H1 (cell line): ENCODE measurements around the gene SEZ6. TPM values are rescaled to one million over a fixed set of nuclear protein-coding genes. Genes with fewer than 3 reads are reported as not detected.
A peak's percentile ranks its signal among the peaks of the same experiment; 100 is the strongest.

Source experiments
- CTCF ChIA-PET: fragments of 300-600 bp; sonication (Branson Sonifier 250); formaldehyde crosslinking; loops from one replicate; lab custom pipeline; 2021; ENCODE audit not compliant: partially characterized antibody; lab: Charles Lee
- POLR2A ChIA-PET: fragments of 300-600 bp; sonication (Branson Sonifier 250); formaldehyde crosslinking; loops from one replicate; lab custom pipeline; 2021; ENCODE audit warnings: inconsistent platforms; ENCODE audit not compliant: partially characterized antibody; lab: Charles Lee
- DNase-seq, 2 experiments: peaks; one replicate each; pipeline versions ENCODE4 v3.0.0 to v3.0.0-alpha.2; 2010 to 2022; ENCODE audit warnings: low spot score in 2 of 2, low read depth in 1 of 2, mixed read lengths in 1 of 2
- FAIRE-seq: peaks from 2 replicates; lab custom pipeline; 2011; peaks lifted over from hg19 to GRCh38; lab: Jason Lieb, UNC
- H2AFZ ChIP-seq: 2 replicates; pipeline ENCODE4 v1.8.1; 2012; ENCODE audit warnings: low read length, inconsistent platforms
- H2AK5ac ChIP-seq: 2 replicates; pipeline ENCODE4 v1.6.1; 2013; ENCODE audit warnings: low read depth, low read length
- H2BK120ac ChIP-seq: replicated peaks from 2 replicates; pipeline ENCODE3; 2013; ENCODE audit warnings: low read depth, low read length, inconsistent platforms
- H2BK12ac ChIP-seq: 2 replicates; pipeline ENCODE4 v1.6.1; 2013; ENCODE audit warnings: low read depth, low read length
- H2BK15ac ChIP-seq: 2 replicates; pipeline ENCODE4 v1.6.1; 2013; ENCODE audit warnings: low read length
- H2BK20ac ChIP-seq: 2 replicates; pipeline ENCODE4 v1.6.1; 2013; ENCODE audit warnings: low read length
- H2BK5ac ChIP-seq: 2 replicates; pipeline ENCODE4 v1.6.1; 2013; ENCODE audit warnings: low read depth, low read length
- H3K14ac ChIP-seq: 2 replicates; pipeline ENCODE4 v1.6.1; 2013; ENCODE audit warnings: inconsistent platforms; ENCODE audit not compliant: insufficient read length
- H3K18ac ChIP-seq: 2 replicates; pipeline ENCODE4 v1.6.1; 2013; ENCODE audit warnings: low read length; ENCODE audit errors: extremely low read depth
- H3K23ac ChIP-seq: 2 replicates; pipeline ENCODE4 v1.6.1; 2013; ENCODE audit warnings: inconsistent platforms; ENCODE audit not compliant: insufficient read length
- H3K23me2 ChIP-seq: 2 replicates; pipeline ENCODE4 v1.6.1; 2013; ENCODE audit warnings: low read depth, low read length
- H3K27ac ChIP-seq: 2 replicates; pipeline ENCODE4 v1.6.1; 2011; ENCODE audit warnings: low read depth, low read length, inconsistent platforms
- H3K27me3 ChIP-seq, 4 experiments: replicated peaks in 1 of 4; 1 replicate in 1 of 4; 2 replicates in 3 of 4; pipeline versions ENCODE4 v1.6.1 to v1.8.1; 2011 to 2013; ENCODE audit warnings: low read length in 3 of 4, mild to moderate bottlenecking in 3 of 4, inconsistent platforms in 2 of 4, mixed read lengths in 2 of 4, moderate library complexity in 1 of 4; ENCODE audit not compliant: control insufficient read depth in 3 of 4, insufficient read depth in 3 of 4; ENCODE audit errors: extremely low read depth in 1 of 4
- H3K36me3 ChIP-seq, 4 experiments: 2 replicates each; pipeline versions ENCODE4 v1.6.1 to v1.8.1; 2011 to 2013; ENCODE audit warnings: mild to moderate bottlenecking in 4 of 4, low read length in 3 of 4, moderate library complexity in 2 of 4, control low read depth in 1 of 4, inconsistent platforms in 1 of 4; ENCODE audit not compliant: insufficient read depth in 4 of 4, control insufficient read depth in 2 of 4
- H3K4ac ChIP-seq: replicated peaks from 2 replicates; pipeline ENCODE3; 2013; ENCODE audit warnings: low read length, low read depth, mixed read lengths, inconsistent platforms; ENCODE audit not compliant: insufficient read length
- H3K4me1 ChIP-seq, 4 experiments: replicated peaks in 1 of 4; 1 replicate in 1 of 4; 2 replicates in 3 of 4; pipeline versions ENCODE4 v1.6.1 to v1.8.1; 2011 to 2013; ENCODE audit warnings: low read length in 3 of 4, inconsistent platforms in 2 of 4, mixed read lengths in 1 of 4; ENCODE audit not compliant: insufficient read depth in 4 of 4, control insufficient read depth in 3 of 4
- H3K4me2 ChIP-seq, 2 experiments: 2 replicates each; pipeline versions ENCODE4 v1.6.1 to v1.8.1; 2011 to 2013; ENCODE audit warnings: low read depth in 2 of 2, low read length in 2 of 2, control low read depth in 1 of 2, inconsistent platforms in 1 of 2, mild to moderate bottlenecking in 1 of 2; ENCODE audit not compliant: insufficient read depth in 1 of 2
- H3K4me3 ChIP-seq, 4 experiments: fragments of 200-600, 300-600 bp in 1 of 4; sonication (generic), shearing (Covaris generic), sonication (Bioruptor Twin) in 1 of 4; 2 replicates each; pipeline versions ENCODE4 v1.5.1 to v1.8.1; 2011 to 2016; ENCODE audit warnings: low read length in 4 of 4, low read depth in 3 of 4, control low read depth in 2 of 4, inconsistent platforms in 2 of 4, mild to moderate bottlenecking in 2 of 4, mixed read lengths in 1 of 4, moderate library complexity in 1 of 4; ENCODE audit not compliant: insufficient read depth in 2 of 4; ENCODE audit errors: extremely low read depth in 1 of 4
- H3K56ac ChIP-seq: replicated peaks from 2 replicates; pipeline ENCODE3; 2013; ENCODE audit warnings: low read depth, mild to moderate bottlenecking, mixed read lengths, low read length, inconsistent platforms; ENCODE audit not compliant: insufficient read length
- H3K79me1 ChIP-seq: 2 replicates; pipeline ENCODE4 v1.6.1; 2013; ENCODE audit warnings: low read depth, low read length, control low read depth
- H3K79me2 ChIP-seq, 2 experiments: 2 replicates each; pipeline versions ENCODE4 v1.6.1 to v1.8.1; 2012 to 2013; ENCODE audit warnings: low read length in 2 of 2, mild to moderate bottlenecking in 2 of 2, inconsistent platforms in 1 of 2; ENCODE audit not compliant: insufficient read depth in 2 of 2, control insufficient read depth in 1 of 2
- H3K9ac ChIP-seq, 4 experiments: replicated peaks in 1 of 4; 1 replicate in 1 of 4; 2 replicates in 3 of 4; pipeline versions ENCODE4 v1.6.1 to v1.8.1; 2011 to 2013; ENCODE audit warnings: low read depth in 3 of 4, low read length in 3 of 4, control low read depth in 2 of 4, mild to moderate bottlenecking in 2 of 4, moderate library complexity in 2 of 4, inconsistent platforms in 1 of 4; ENCODE audit errors: extremely low read depth in 1 of 4
- H3K9me3 ChIP-seq, 2 experiments: 2 replicates each; pipeline versions ENCODE4 v1.6.1 to v1.8.1; 2012 to 2013; ENCODE audit warnings: mild to moderate bottlenecking in 2 of 2, moderate library complexity in 2 of 2, control low read depth in 1 of 2, inconsistent platforms in 1 of 2, low read depth in 1 of 2, low read length in 1 of 2, mixed read lengths in 1 of 2; ENCODE audit not compliant: insufficient read depth in 2 of 2
- H4K20me1 ChIP-seq, 2 experiments: replicated peaks in 1 of 2; 2 replicates each; pipeline versions ENCODE3 to v1.8.1; 2011 to 2013; ENCODE audit warnings: inconsistent platforms in 2 of 2, low read length in 2 of 2, mild to moderate bottlenecking in 1 of 2; ENCODE audit not compliant: insufficient read depth in 2 of 2, control insufficient read depth in 1 of 2
- H4K5ac ChIP-seq: 2 replicates; pipeline ENCODE4 v1.6.1; 2013; ENCODE audit warnings: low read length, low read depth, mixed read lengths, inconsistent platforms; ENCODE audit not compliant: insufficient read length
- H4K8ac ChIP-seq: 2 replicates; pipeline ENCODE4 v1.8.0; 2013; ENCODE audit warnings: mild to moderate bottlenecking, moderate library complexity, low read length, inconsistent platforms; ENCODE audit not compliant: insufficient read depth; ENCODE audit errors: extremely low read depth
- H4K91ac ChIP-seq: replicated peaks from 2 replicates; pipeline ENCODE3; 2013; ENCODE audit warnings: low read length, mixed read lengths, inconsistent platforms; ENCODE audit not compliant: insufficient read length
- JUN ChIP-seq: IDR thresholded peaks from 2 replicates; pipeline ENCODE4 v1.6.1; 2011; ENCODE audit warnings: low read depth, mild to moderate bottlenecking, improper control_type of control experiment, low read length
- RAD21 ChIP-seq, 2 experiments: IDR thresholded peaks in 1 of 2; conservative IDR thresholded peaks in 1 of 2; 2 replicates each; pipeline ENCODE4 v1.6.1; 2011; ENCODE audit warnings: low read depth in 2 of 2, low read length in 2 of 2, improper control_type of control experiment in 1 of 2, inconsistent platforms in 1 of 2, mild to moderate bottlenecking in 1 of 2, moderate library complexity in 1 of 2
- RBBP5 ChIP-seq: IDR thresholded peaks from 2 replicates; pipeline ENCODE4 v1.7.1; 2012; ENCODE audit warnings: low read depth, mild to moderate bottlenecking, inconsistent platforms, low read length, moderate library complexity, borderline replicate concordance
- SAP30 ChIP-seq: fragments of 300-600 bp; sonication (generic); IDR thresholded peaks from 2 replicates; pipeline ENCODE4 v1.7.1; 2012; ENCODE audit warnings: low read length, moderate library complexity, mild to moderate bottlenecking, inconsistent platforms; ENCODE audit not compliant: insufficient read depth, insufficient replicate concordance
- YY1 ChIP-seq: IDR thresholded peaks from 2 replicates; pipeline ENCODE4 v1.6.1; 2011; ENCODE audit warnings: low read depth, mild to moderate bottlenecking, low read length
- WGBS, 2 experiments: shearing (Covaris generic) in 1 of 2; methylation state at CpG; one replicate each; pipeline versions ENCODE4 v1.1.6 to v1.1.7; 2013 to 2015; ENCODE audit warnings: low lambda C conversion rate in 2 of 2, mixed read lengths in 2 of 2, inconsistent platforms in 1 of 2, low coverage in 1 of 2, missing lambda C conversion rate in 1 of 2; ENCODE audit not compliant: insufficient replicate concordance in 2 of 2, insufficient coverage in 1 of 2, insufficient read length in 1 of 2; ENCODE audit errors: extremely low coverage in 1 of 2, missing lambda C conversion rate in 1 of 2; 5-methylcytosine and 5-hydroxymethylcytosine counted together
- polyA plus RNA-seq, 7 experiments: library from polyadenylated mRNA; depleted of rRNA in 3 of 7; stranded (reverse) in 5 of 7; unstranded in 2 of 7; fragments of >200 nt in 5 of 7; fragments of 200-250 nt in 2 of 7; gene quantifications; 1 replicate in 5 of 7; 2 replicates in 1 of 7; 4 replicates in 1 of 7; pipeline versions ENCODE4 v1.2.1 to v1.2.3, GENCODE V29; 2011 to 2013; ENCODE audit warnings: missing spikeins in 2 of 7, mixed read lengths in 2 of 7
- total RNA-seq: library from RNA; stranded (reverse); fragmentation: NEBNext Ultra II Directional; extraction: Animal tissue kit (Norgen Biotek cat#: 25700); gene quantifications from 2 replicates; pipeline ENCODE4 v1.2.1, GENCODE V29; 2021

SEZ6 gene
- total and polyA plus RNA-seq, 2 of the 8 experiments (the other 6 are each of a cell fraction or from before 2014, with no cell fraction given), result 6.9 to 16.1 TPM

DNA sequence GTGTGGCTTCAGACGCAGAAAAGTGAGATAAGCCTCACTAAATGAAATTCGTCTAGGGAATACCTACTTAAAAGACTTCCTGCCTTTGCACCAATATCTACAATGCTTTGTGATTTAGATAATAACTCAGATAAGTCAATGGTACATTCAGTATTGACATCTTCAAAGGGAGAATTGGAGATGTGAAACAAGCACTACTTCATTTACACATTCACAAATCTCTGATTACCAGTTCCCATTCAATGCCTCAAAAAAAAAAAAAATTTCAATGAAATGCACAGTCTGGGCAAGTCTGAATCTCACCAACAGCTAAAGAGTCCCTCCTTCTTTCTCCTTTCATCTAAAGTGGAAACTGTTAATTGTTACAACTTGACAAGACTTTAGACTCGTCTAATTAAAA is 58.2 kb downstream of the SEZ6 start:
- DNase-seq (no peak), FAIRE-seq (no peak)
- peaks cover 6 to 10% of the 10 kb centered on the region in 2 experiments for H4K20me1 ChIP-seq
- peaks cover 9% of the 10 kb centered on the region for H3K23me2 ChIP-seq
- no peak overlapping the region for H4K8ac ChIP-seq
- H3K4me3 ChIP-seq, result peak overlapping the region in 1 of 4 experiments; percentile 90; a peak in 2 of 8 replicates
- no peak overlapping the region for H2BK15ac ChIP-seq
- peak overlapping the region; percentile 86 to 89; a peak in 3 of 4 replicates for H3K4me2 ChIP-seq
- no peak overlapping the region for H3K14ac ChIP-seq
- no peak overlapping the region for H3K4ac ChIP-seq
- H2BK5ac ChIP-seq, result no peak overlapping the region
- peaks cover 4% of the 10 kb centered on the region for H3K79me1 ChIP-seq
- H4K91ac ChIP-seq, result no peak overlapping the region
- no peak overlapping the region for H3K27ac ChIP-seq
- H3K18ac ChIP-seq, result no peak overlapping the region
- no peak overlapping the region for H3K56ac ChIP-seq
- no peak overlapping the region for H2AFZ ChIP-seq
- H3K4me1 ChIP-seq, result peaks cover 2 to 9% (median 5%) of the 10 kb centered on the region in 4 experiments; a peak in 5 of 7 replicates
- 87% methylated on average over 3 of the region's 3 CpGs; no CpG with 5 or more reads in 1 of the 2 experiments for WGBS, 2 experiments
- no peak overlapping the region for H4K5ac ChIP-seq
- no peaks in the 10 kb centered on the region for H3K9me3 ChIP-seq
- ChIA-PET CTCF (interaction anchor here (1.2 to 2.9 kb wide), 3 partner anchors 10 to 184 kb away, joined by 4 to 10 read pairs (median 6); no protein-coding TSS in a partner anchor), POLR2A (interaction anchor here (0.9 to 6.3 kb wide), 3 partner anchors 13 to 236 kb away, joined by 3 to 73 read pairs (median 14); partner anchors contain the start of gene PROCA1)
- peaks cover 58 to 82% of the 10 kb centered on the region in 2 experiments for H3K79me2 ChIP-seq
- H2AK5ac ChIP-seq, result no peak overlapping the region
- no peaks in the 10 kb centered on the region for H3K27me3 ChIP-seq
- H3K9ac ChIP-seq, result no peak overlapping the region
- H2BK120ac ChIP-seq, result no peak overlapping the region
- no peak overlapping the region for H3K23ac ChIP-seq
- H2BK20ac ChIP-seq, result no peak overlapping the region
- H3K36me3 ChIP-seq, result peaks cover 0 to 26% (median 4%) of the 10 kb centered on the region in 4 experiments; a peak in 4 of 8 replicates
- H2BK12ac ChIP-seq, result no peak overlapping the region
- TF ChIP-seq RAD21 (IDR thresholded peaks at IDR 0.05 in 1 of 2, conservative IDR thresholded peaks at IDR 0.05 in 1 of 2; ENCODE audit: low read depth in 2 of 2, low read length in 2 of 2) (no peak), SAP30 (no peak), YY1 (no peak), RBBP5 (no peak), JUN (no peak)
